IMR-90 (cell line): ENCODE data around the gene NPPB. TPM values are rescaled to one million over a fixed set of nuclear protein-coding genes. Genes with fewer than 3 reads are reported as not detected.

Experiments used
- ATAC-seq: fragments of 200-7000 bp; cut with Tn5 transposase; 2 replicates; pipeline ENCODE4 v1.9.1; 2020; ENCODE audit warnings: low read depth, mild to moderate bottlenecking, moderate library complexity
- BruUV-seq: library from RNA; stranded (reverse); fragments of 400-500 nt; replicated peaks from 2 replicates; lab custom pipeline; 2021; lab: Mats Ljungman, UMichigan
- CTCF ChIA-PET: fragments of 300-600 bp; formaldehyde crosslinking; extraction: SDS; loops from one replicate; lab custom pipeline; 2021; ENCODE audit warnings: antibody characterized with exemption; lab: Yijun Ruan, JAX
- POLR2A ChIA-PET: fragments of 300-600 bp; sonication (Branson Sonifier 250); formaldehyde crosslinking; loops from one replicate; lab custom pipeline; 2022; ENCODE audit warnings: antibody characterized with exemption; ENCODE audit not compliant: unreplicated experiment; lab: Charles Lee
- DNase-seq: peaks from one replicate; pipeline ENCODE4 v3.0.0; 2013
- H2AFZ ChIP-seq: replicated peaks from 2 replicates; pipeline ENCODE3; 2013; ENCODE audit warnings: low read length, mild to moderate bottlenecking; ENCODE audit not compliant: poor library complexity
- H2AK5ac ChIP-seq: 2 replicates; pipeline ENCODE4 v1.6.1; 2013; ENCODE audit warnings: low read depth, low read length, inconsistent platforms
- H2AK9ac ChIP-seq: replicated peaks from 2 replicates; pipeline ENCODE3; 2013; ENCODE audit warnings: mild to moderate bottlenecking, low read depth, low read length, moderate library complexity; ENCODE audit not compliant: poor library complexity
- H2BK120ac ChIP-seq: 2 replicates; pipeline ENCODE4 v1.6.1; 2013; ENCODE audit warnings: low read depth, low read length, inconsistent platforms
- H2BK15ac ChIP-seq: 3 replicates; pipeline ENCODE4 v1.6.1; 2013; ENCODE audit warnings: low read depth, low read length, inconsistent platforms
- H2BK20ac ChIP-seq: 2 replicates; pipeline ENCODE4 v1.6.1; 2013; ENCODE audit warnings: low read depth, mild to moderate bottlenecking, inconsistent platforms, low read length, moderate library complexity
- H2BK5ac ChIP-seq: 2 replicates; pipeline ENCODE4 v1.6.1; 2013; ENCODE audit warnings: mild to moderate bottlenecking, low read depth, low read length, inconsistent platforms; ENCODE audit not compliant: poor library complexity, severe bottlenecking
- H3K14ac ChIP-seq: replicated peaks from 2 replicates; pipeline ENCODE4 v1.6.1; 2013; ENCODE audit warnings: low read depth, low read length, inconsistent platforms
- H3K18ac ChIP-seq: 2 replicates; pipeline ENCODE4 v1.6.1; 2013; ENCODE audit warnings: low read depth, low read length, control low read depth
- H3K23ac ChIP-seq: 2 replicates; pipeline ENCODE4 v1.6.1; 2013; ENCODE audit warnings: low read depth, low read length, inconsistent platforms
- H3K27ac ChIP-seq: 2 replicates; pipeline ENCODE4 v1.5.1; 2013; ENCODE audit warnings: mild to moderate bottlenecking, control low read depth, low read length; ENCODE audit not compliant: insufficient read depth
- H3K27me3 ChIP-seq: 2 replicates; pipeline ENCODE4 v1.6.1; 2013; ENCODE audit warnings: low read length; ENCODE audit not compliant: control insufficient read depth, insufficient read depth
- H3K36me3 ChIP-seq: 2 replicates; pipeline ENCODE4 v1.6.1; 2013; ENCODE audit warnings: low read length, mixed read lengths; ENCODE audit not compliant: control insufficient read depth, insufficient read depth
- H3K4ac ChIP-seq: 2 replicates; pipeline ENCODE4 v1.6.1; 2013; ENCODE audit warnings: low read depth, low read length, inconsistent platforms
- H3K4me1 ChIP-seq: 2 replicates; pipeline ENCODE4 v1.6.1; 2013; ENCODE audit warnings: low read length, mixed read lengths; ENCODE audit not compliant: control insufficient read depth, insufficient read depth
- H3K4me2 ChIP-seq: 2 replicates; pipeline ENCODE4 v1.6.1; 2013; ENCODE audit warnings: low read depth, mild to moderate bottlenecking, control low read depth, low read length, moderate library complexity
- H3K4me3 ChIP-seq: 2 replicates; pipeline ENCODE4 v1.5.1; 2013; ENCODE audit warnings: low read depth, mild to moderate bottlenecking, control low read depth, low read length, moderate library complexity; ENCODE audit not compliant: insufficient read depth
- H3K56ac ChIP-seq: 2 replicates; pipeline ENCODE4 v1.6.1; 2013; ENCODE audit warnings: low read length, inconsistent platforms; ENCODE audit not compliant: insufficient read depth; ENCODE audit errors: extremely low read depth
- H3K79me1 ChIP-seq, 2 experiments: 2 replicates each; pipeline ENCODE4 v1.6.1; 2013; ENCODE audit warnings: low read length in 2 of 2, inconsistent platforms in 1 of 2, low read depth in 1 of 2
- H3K9ac ChIP-seq: 2 replicates; pipeline ENCODE4 v1.6.1; 2013; ENCODE audit warnings: low read depth, low read length, control low read depth
- H3K9me1 ChIP-seq: 2 replicates; pipeline ENCODE4 v1.6.1; 2013; ENCODE audit warnings: low read length, inconsistent platforms; ENCODE audit not compliant: insufficient read depth
- H3K9me3 ChIP-seq: 2 replicates; pipeline ENCODE4 v1.6.1; 2013; ENCODE audit warnings: low read length; ENCODE audit not compliant: control insufficient read depth, insufficient read depth
- H4K20me1 ChIP-seq: 2 replicates; pipeline ENCODE4 v1.6.1; 2013; ENCODE audit warnings: low read length, inconsistent platforms; ENCODE audit not compliant: insufficient read depth
- H4K5ac ChIP-seq: 2 replicates; pipeline ENCODE4 v1.6.1; 2013; ENCODE audit warnings: mild to moderate bottlenecking, low read depth, low read length, control low read depth
- H4K8ac ChIP-seq, 2 experiments: 2 replicates each; pipeline ENCODE4 v1.6.1; 2013; ENCODE audit warnings: low read depth in 2 of 2, low read length in 2 of 2, control low read depth in 1 of 2, inconsistent platforms in 1 of 2
- H4K91ac ChIP-seq: 2 replicates; pipeline ENCODE4 v1.6.1; 2013; ENCODE audit warnings: low read depth, low read length, inconsistent platforms; ENCODE audit not compliant: insufficient read depth
- BHLHE40 ChIP-seq: fragments of 150-350 bp; IDR thresholded peaks from 2 replicates; pipeline ENCODE4 v1.6.1; 2016; ENCODE audit warnings: mild to moderate bottlenecking, low read depth, low read length
- CEBPB ChIP-seq: IDR thresholded peaks from 2 replicates; pipeline ENCODE4 v1.6.1; 2012; ENCODE audit warnings: low read depth, low read length, improper control_type of control experiment
- CHD1 ChIP-seq: IDR thresholded peaks from 2 replicates; pipeline ENCODE4 v1.6.1; 2012; ENCODE audit warnings: low read depth, low read length, improper control_type of control experiment
- CTCF ChIP-seq: conservative IDR thresholded peaks from 2 replicates; pipeline ENCODE4 v1.5.1; 2012; ENCODE audit warnings: mild to moderate bottlenecking, low read depth, low read length, improper control_type of control experiment
- FOS ChIP-seq: fragments of 150-350 bp; IDR thresholded peaks from 2 replicates; pipeline ENCODE4 v1.6.1; 2016; ENCODE audit warnings: low read depth, low read length
- MAFK ChIP-seq: IDR thresholded peaks from 2 replicates; pipeline ENCODE4 v1.6.1; 2012; ENCODE audit warnings: low read depth, low read length, improper control_type of control experiment
- MAZ ChIP-seq: IDR thresholded peaks from 2 replicates; pipeline ENCODE4 v1.6.1; 2012; ENCODE audit warnings: low read depth, mild to moderate bottlenecking, low read length, improper control_type of control experiment, moderate library complexity, borderline replicate concordance
- MXI1 ChIP-seq: IDR thresholded peaks from 2 replicates; pipeline ENCODE4 v1.6.1; 2012; ENCODE audit warnings: low read depth, mild to moderate bottlenecking, low read length, moderate library complexity, borderline replicate concordance
- NFE2L2 ChIP-seq: fragments of 150-350 bp; IDR thresholded peaks from 2 replicates; pipeline ENCODE4 v1.6.1; 2016; ENCODE audit warnings: low read depth, mild to moderate bottlenecking, low read length
- POLR2A ChIP-seq: IDR thresholded peaks from 2 replicates; pipeline ENCODE4 v1.6.1; 2012; ENCODE audit warnings: mild to moderate bottlenecking, low read depth, low read length
- RAD21 ChIP-seq: IDR thresholded peaks from 2 replicates; pipeline ENCODE4 v1.6.1; 2012; ENCODE audit warnings: low read length, improper control_type of control experiment
- RCOR1 ChIP-seq: IDR thresholded peaks from 2 replicates; pipeline ENCODE4 v1.6.1; 2012; ENCODE audit warnings: mild to moderate bottlenecking, low read length, improper control_type of control experiment; ENCODE audit not compliant: insufficient replicate concordance
- RFX5 ChIP-seq: IDR thresholded peaks from 2 replicates; pipeline ENCODE4 v1.8.0; 2012; ENCODE audit warnings: low read depth, mild to moderate bottlenecking, low read length, moderate library complexity
- SMC3 ChIP-seq: fragments of 150-350 bp; IDR thresholded peaks from 2 replicates; pipeline ENCODE4 v1.6.1; 2016; ENCODE audit warnings: low read depth, mild to moderate bottlenecking, antibody characterized with exemption, low read length, moderate library complexity
- USF2 ChIP-seq: fragments of 150-350 bp; IDR thresholded peaks from 2 replicates; pipeline ENCODE4 v1.6.1; 2017; ENCODE audit warnings: mild to moderate bottlenecking, antibody characterized with exemption, low read length, low read depth
- WGBS, 2 experiments: methylation state at CpG; one replicate each; pipeline versions ENCODE4 v1.1.5 to v1.1.7; 2013; ENCODE audit warnings: missing lambda C conversion rate in 2 of 2; ENCODE audit not compliant: insufficient read length in 1 of 2; ENCODE audit errors: extremely low coverage in 2 of 2; 5-methylcytosine and 5-hydroxymethylcytosine counted together
- dilution Hi-C: fragments of 300-500 bp; cut with HindIII; formaldehyde crosslinking; loops from one replicate; pipeline ENCODE4 v1.14.3; 2018; ENCODE audit warnings: low sequenced_read_pairs; ENCODE audit not compliant: unreplicated experiment
- in situ Hi-C: fragments of 300-500 bp; cut with MboI; formaldehyde crosslinking; loops from 3 replicates; pipeline ENCODE4 v1.14.3; 2019; ENCODE audit warnings: low sequenced_read_pairs, inconsistent platforms, mixed read lengths
- intact Hi-C: fragments of 100-400 bp; cut with micrococcal nuclease; formaldehyde crosslinking; loops from 2 replicates; pipeline ENCODE4 v1.10.0; 2022
- polyA plus RNA-seq, 3 experiments: library from polyadenylated mRNA; depleted of rRNA; stranded (reverse); fragments of >200 nt; gene quantifications; 2 replicates each; pipeline ENCODE4 v1.2.3, GENCODE V29; 2012; ENCODE audit warnings: low replicate concordance in 1 of 3
- total RNA-seq: library from RNA; depleted of rRNA; stranded (reverse); fragments of >200 nt; gene quantifications from 2 replicates; pipeline ENCODE4 v1.2.3, GENCODE V29; 2012

The NPPB gene
- total and polyA plus RNA-seq, 2 of the 4 experiments (the other 2 are of a cell fraction) = not detected

GRCh38 chr1:11907275-11908094 lies 48.7 kb upstream of the NPPB start:
- Histone ChIP-seq H4K5ac (peak overlapping the region; percentile 89; the same call in 1 of the 2 replicates), H2BK5ac (peak overlapping the region; percentile 100), H3K9ac (peak overlapping the region; percentile 56; the same call in 1 of the 2 replicates), H3K4me2 (peak overlapping the region; percentile 83; the same call in 1 of the 2 replicates), H2BK15ac (no peak overlapping the region), H2AFZ (no peak overlapping the region), H2AK5ac (no peak overlapping the region; the same call in 1 of the 2 replicates), H3K27me3 (no peaks in the 10 kb centered on the region), H2BK20ac (peak overlapping the region; percentile 100), H3K79me1 (no peaks in the 10 kb centered on the region), H3K18ac (peak overlapping the region; percentile 98), H4K8ac (peak overlapping the region in 1 of 2 experiments; percentile 98; a peak in 3 of 4 replicates), H3K9me1 (no peaks in the 10 kb centered on the region), H3K14ac (peak overlapping the region; percentile 99), H3K23ac (peak overlapping the region; percentile 95; the same call in 1 of the 2 replicates), H3K4me3 (peak overlapping the region; percentile 26; the same call in 1 of the 2 replicates), H2AK9ac (peak overlapping the region; percentile 9), H4K91ac (peak overlapping the region; percentile 98), H3K9me3 (no peaks in the 10 kb centered on the region), H3K4me1 (no peaks in the 10 kb centered on the region), H3K36me3 (no peaks in the 10 kb centered on the region), H3K56ac (peak overlapping the region; percentile 100), H3K27ac (peak overlapping the region; percentile 70), H4K20me1 (peaks cover 9% of the 10 kb centered on the region; the same call in 1 of the 2 replicates), H3K4ac (peak overlapping the region; percentile 97), H2BK120ac (peak overlapping the region; percentile 100)
- dilution Hi-C loops (no loop called here), intact Hi-C loops (loop anchor here (1.0 to 10.0 kb wide), 3 partner anchors 69 to 253 kb away; partner anchors contain the start of genes FBXO2, FBXO44 and MFN2), in situ Hi-C loops (no loop called here)
- no TSS peak for BruUV-seq
- 0% methylated on average over 10 of the region's 19 CpGs; no CpG with 5 or more reads in 1 of the 2 experiments for WGBS, 2 experiments
- DNase-seq = peak; percentile 95
- peak; percentile 71 for ATAC-seq
- ChIA-PET POLR2A (interaction anchor here (0.5 to 2.1 kb wide), 11 partner anchors 11 to 130 kb away, joined by 3 to 14 read pairs (median 4); partner anchors contain the start of genes CLCN6, KIAA2013 and MFN2), CTCF (interaction anchor here (0.5 to 1.3 kb wide), 5 partner anchors 11 to 137 kb away, joined by 3 to 4 read pairs (median 3); partner anchors contain the start of gene MFN2)
- TF ChIP-seq MXI1 (no peak), FOS (no peak), MAZ (no peak), POLR2A (no peak), RCOR1 (no peak), CHD1 (no peak), MAFK (no peak), SMC3 (peak; percentile 60), NFE2L2 (no peak), BHLHE40 (no peak), CEBPB (no peak), RFX5 (no peak), RAD21 (peak; percentile 61), CTCF (peak; percentile 77), USF2 (peak; percentile 10; the same call in 1 of the 2 replicates)
